Occipital lobe (tissue), 2 donors: ENCODE data around the gene MAPT. TPM values are rescaled to one million over a fixed set of nuclear protein-coding genes. Genes with fewer than 3 reads are reported as not detected.
"Not testable (repeated sequence)": the region's sequence is repeated elsewhere in the genome, so short reads cannot be mapped to it uniquely, and the experiment has no call there.

Source experiments
- DNase-seq: peaks from one replicate; lab custom pipeline; 2025; lab: John Stamatoyannopoulos, UW
- total RNA-seq: library from RNA; depleted of rRNA; stranded (reverse); fragments of >200 nt; gene quantifications from one replicate; pipeline ENCODE4 v1.2.3, GENCODE V29; 2014

Gene MAPT
- total RNA-seq, 1 donor from 2014 or later: 93.1 TPM

- no peak for DNase-seq
These were observed 5.8 kb downstream of the MAPT start for GRCh38 chr17:45900136-45900535.

GRCh38 chr17:45900723-45901415 is 6.5 kb downstream of the MAPT start:
- DNase-seq: no peak

GRCh38 chr17:45902892-45903346 is 8.6 kb downstream of the MAPT start:
- DNase-seq: no peak

GRCh38 chr17:45904866-45905265 is 10.5 kb downstream of the MAPT start:
- DNase-seq: no peak

GRCh38 chr17:45905814-45906213 is 11.5 kb downstream of the MAPT start:
- no peak for DNase-seq

GRCh38 chr17:45906237-45906636 is 11.9 kb downstream of the MAPT start:
- no peak for DNase-seq

GRCh38 chr17:45906927-45907622 is 12.7 kb downstream of the MAPT start:
- no peak for DNase-seq

GRCh38 chr17:45907750-45908395 is 13.5 kb downstream of the MAPT start:
- DNase-seq: no peak

- no peak for DNase-seq
These were observed 14.1 kb downstream of the MAPT start for GRCh38 chr17:45908460-45908859.

- no peak for DNase-seq
These were observed 14.6 kb downstream of the MAPT start for GRCh38 chr17:45908935-45909334.

GRCh38 chr17:45910667-45911066 is 16.3 kb downstream of the MAPT start:
- DNase-seq: no peak

GRCh38 chr17:45912319-45912718 is 18.0 kb downstream of the MAPT start:
- DNase-seq: no peak

- DNase-seq: not testable (repeated sequence)
These were observed 18.7 kb downstream of the MAPT start for GRCh38 chr17:45913030-45913429.

GRCh38 chr17:45914047-45914717 is 19.8 kb downstream of the MAPT start:
- no peak for DNase-seq

- DNase-seq: no peak
These were observed 20.9 kb downstream of the MAPT start for GRCh38 chr17:45915263-45915662.

- DNase-seq: no peak
These were observed 22.7 kb downstream of the MAPT start for GRCh38 chr17:45917081-45917480.

- DNase-seq: no peak
These were observed 23.9 kb downstream of the MAPT start for GRCh38 chr17:45918241-45918745.

GRCh38 chr17:45919136-45919535 is 24.8 kb downstream of the MAPT start:
- DNase-seq: no peak

- DNase-seq: no peak
These were observed 25.7 kb downstream of the MAPT start for GRCh38 chr17:45920083-45920482.

GRCh38 chr17:45923511-45924268 is 29.3 kb downstream of the MAPT start:
- DNase-seq: no peak

GRCh38 chr17:45924332-45924820 is 30.0 kb downstream of the MAPT start:
- no peak for DNase-seq
